Suppressor macrophage treated with lipopolysaccharide for 4 hours (primary cell): Measurements from ENCODE around the gene ATP9A.
"Not testable (repeated sequence)": the region's sequence is repeated elsewhere in the genome, so short reads cannot be mapped to it uniquely, and the experiment has no call there.

Experiments used
- DNase-seq: peaks from one replicate; pipeline ENCODE4 v3.0.0-alpha.2; 2020

Gene ATP9A

GRCh38 chr20:51796340-51796739 is 28.1 kb upstream of the ATP9A start:
- no peak for DNase-seq

GRCh38 chr20:51792960-51793359 is 24.8 kb upstream of the ATP9A start:
- DNase-seq: no peak

DNA sequence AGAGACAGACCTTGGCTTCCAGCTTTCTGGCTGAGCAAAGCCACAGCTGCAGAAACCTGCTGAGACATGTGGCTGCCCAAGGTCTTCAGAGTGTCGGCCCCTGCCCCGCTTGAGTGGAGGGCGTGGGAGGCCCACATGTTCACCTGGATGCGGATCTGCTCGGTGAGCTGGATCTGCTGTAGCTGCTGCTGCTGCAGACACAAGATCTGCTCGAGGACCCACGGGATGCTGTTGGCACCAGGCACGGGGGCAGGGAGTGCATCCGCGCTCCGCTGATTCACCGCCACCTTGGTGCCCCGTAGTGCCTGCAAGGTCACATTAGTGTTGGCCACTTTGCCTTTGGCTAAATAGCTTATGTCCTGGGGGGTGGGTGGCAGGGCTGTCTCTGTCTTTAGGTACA is 23.4 kb upstream of the ATP9A start:
- DNase-seq: no peak

GRCh38 chr20:51790256-51790655 is 22.1 kb upstream of the ATP9A start:
- no peak for DNase-seq

DNA sequence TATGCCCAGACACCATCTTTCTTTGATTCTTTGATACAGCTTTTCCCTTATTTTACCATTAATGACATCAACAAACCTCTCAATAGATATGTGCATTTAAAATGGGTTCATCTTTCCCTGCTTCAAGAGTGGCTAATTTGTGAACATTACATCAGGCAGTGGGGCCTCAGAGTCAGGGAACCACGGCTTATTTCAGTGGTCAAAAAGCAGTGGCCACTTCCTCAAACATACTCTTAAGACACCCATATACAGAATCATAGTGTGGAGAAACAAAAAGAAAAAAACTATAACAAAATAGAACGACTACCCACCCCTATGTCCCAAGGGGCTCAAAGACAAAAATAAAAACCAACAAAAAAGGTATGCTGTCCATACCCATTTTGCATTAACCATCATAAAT is 21.2 kb upstream of the ATP9A start:
- no peak for DNase-seq

- DNase-seq: no peak
Observed at GRCh38 chr20:51788822-51789221, 20.6 kb upstream of the ATP9A start.

GRCh38 chr20:51784299-51784698 is 16.1 kb upstream of the ATP9A start:
- DNase-seq: no peak

DNA sequence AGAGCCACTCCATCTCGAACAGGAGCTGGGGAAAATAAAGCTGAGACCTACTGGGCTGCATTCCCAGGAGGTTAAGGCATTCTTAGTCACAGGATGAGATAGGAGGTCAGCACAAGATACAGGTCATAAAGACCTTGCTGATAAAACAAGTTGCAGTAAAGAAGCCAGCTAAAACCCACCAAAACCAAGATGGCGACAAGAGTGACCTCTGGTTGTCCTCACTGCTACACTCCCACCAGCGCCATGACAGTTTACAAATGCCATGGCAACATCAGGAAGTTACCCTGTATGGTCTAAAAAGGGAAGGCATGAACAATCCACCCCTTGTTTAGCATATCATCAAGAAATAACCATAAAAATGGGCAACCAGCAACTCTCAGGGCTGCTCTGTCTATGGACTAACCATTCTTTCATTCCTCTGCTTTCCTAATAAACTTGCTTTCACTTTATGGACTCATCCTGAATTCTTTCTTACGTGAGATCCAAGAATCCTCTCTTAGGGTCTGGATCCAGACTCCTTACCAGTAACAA is 10.1 kb upstream of the ATP9A start:
- not testable (repeated sequence) for DNase-seq

DNA sequence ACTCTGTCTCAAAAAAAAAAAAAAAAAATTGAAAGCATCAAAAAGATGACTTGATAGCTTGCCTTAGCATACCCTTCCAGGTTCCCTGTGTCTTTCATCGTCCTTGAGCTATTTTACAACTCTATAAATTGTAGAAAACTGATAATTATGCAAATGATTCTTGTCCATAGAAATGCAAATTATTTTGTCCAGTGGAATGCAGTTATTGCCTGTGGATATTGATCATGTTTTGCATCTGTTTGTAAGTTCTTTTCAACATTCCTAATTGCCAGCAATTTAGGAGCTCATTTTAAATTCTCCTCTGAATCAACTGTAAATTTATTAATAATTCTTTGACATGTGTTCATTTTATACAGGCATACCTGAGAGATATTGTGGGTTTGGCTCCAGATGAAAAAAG is 7.1 kb upstream of the ATP9A start:
- no peak for DNase-seq

DNA sequence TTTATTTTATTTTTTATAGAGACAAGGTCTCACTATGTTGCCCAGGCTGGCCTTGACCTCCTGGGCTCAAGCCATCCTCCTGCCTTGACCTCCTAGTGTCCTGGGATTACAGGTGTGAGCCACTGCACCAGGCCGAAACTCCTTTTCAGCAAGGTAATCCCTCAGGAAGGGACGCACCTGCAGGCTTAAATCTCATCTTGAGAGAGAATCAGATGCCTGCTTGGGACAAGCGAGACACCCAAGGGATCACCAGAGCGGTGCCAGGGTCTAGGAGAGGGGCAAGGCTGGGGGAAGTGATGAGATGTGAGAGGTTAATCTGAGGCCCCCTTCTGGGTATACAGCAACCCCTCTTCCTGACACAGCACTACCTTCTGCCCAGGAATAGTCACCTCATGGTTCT is 4.0 kb upstream of the ATP9A start:
- no peak for DNase-seq

GRCh38 chr20:51769976-51770615 is 1.9 kb upstream of the ATP9A start:
- DNase-seq: no peak

DNA sequence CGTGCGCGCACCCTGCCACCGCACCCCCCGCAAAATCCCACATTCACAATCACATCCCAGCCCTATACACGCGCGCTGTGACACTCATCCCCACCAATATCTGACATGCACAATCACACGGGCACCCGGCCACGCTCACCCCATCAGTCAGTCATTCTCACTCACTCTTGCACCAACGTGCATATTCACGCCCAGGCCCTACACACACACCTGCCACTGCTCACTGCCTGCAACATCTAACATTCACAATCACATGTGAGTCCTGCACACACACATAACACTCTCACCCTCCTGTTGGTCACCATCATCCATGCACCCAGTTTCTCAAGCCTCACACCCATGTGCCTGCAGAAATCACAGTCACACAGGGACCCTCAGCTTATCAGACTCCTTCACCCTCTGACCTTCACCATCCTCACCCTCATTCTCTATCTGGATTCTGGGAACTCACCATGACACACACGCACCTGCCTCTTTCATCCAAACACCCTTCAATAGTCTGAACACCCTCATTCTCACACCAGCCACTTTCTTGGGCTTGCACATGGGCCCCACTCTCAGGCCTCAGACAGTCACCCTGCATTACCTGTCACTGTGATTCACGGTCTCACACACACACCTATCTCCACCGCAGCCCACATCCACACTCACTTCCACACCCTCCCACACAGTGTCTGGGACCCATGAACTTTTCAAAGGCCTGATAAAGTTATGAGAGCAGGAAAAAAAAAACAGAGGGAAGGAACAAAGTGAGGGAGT is 748 bp upstream of the ATP9A start:
- no peak for DNase-seq

GRCh38 chr20:51766994-51767866 is 960 bp downstream of the ATP9A start:
- DNase-seq: peak; percentile 27

DNA sequence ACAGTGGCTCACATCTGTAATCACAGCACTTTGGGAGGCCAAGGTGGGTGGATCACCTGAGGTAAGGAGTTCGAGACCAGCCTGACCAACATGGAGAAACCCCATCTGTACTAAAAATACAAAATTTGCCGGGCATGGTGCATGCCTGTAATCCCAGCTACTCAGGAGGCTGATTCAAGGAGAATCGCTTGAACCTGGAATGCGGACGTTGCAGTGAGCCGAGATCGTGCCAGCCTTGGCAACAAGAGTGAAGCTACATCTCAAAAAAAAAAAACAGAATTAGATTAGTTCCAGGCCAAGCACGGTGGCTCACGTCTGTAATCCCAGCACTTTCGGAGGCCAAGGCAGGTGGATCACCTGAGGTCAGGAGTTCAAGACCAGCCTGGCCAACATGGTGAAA is 2.8 kb downstream of the ATP9A start:
- DNase-seq: not testable (repeated sequence)

GRCh38 chr20:51763965-51764602 is 4.1 kb downstream of the ATP9A start:
- no peak for DNase-seq

GRCh38 chr20:51760905-51761546 is 7.2 kb downstream of the ATP9A start:
- no peak for DNase-seq

DNA sequence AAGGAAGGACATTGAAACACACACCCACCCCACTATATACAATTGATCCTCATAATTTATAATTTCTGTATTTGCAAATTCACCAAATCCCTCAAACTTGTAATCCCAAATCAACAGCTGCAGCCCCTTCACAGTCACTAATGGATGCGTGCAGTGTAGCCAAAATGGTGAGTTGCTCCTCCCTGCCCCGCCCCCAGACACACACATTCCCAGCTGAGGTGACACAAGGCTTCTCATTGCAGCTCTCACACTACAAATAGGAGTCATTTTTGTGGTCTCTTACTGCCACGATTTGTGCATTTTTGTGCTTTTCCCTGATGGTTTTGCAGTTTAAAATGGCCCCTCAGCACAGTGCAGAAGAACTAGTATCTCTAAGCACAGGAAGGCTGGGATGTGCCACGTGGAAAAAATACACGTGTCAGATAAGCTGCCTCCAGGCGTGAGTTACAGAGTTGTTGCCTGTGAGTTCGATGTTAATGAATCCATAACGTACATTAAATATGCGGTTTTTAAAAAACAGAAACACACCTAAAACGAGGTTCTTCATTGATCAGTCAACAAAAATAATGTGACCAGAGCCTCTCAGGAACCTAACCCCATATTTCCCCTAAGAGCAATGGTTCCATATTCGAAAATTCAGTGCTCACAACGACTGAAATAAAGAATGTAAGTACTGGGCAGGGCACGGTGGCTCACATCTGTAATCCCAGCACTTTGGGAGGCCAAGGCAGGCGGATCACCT is 8.2 kb downstream of the ATP9A start:
- DNase-seq: no peak

GRCh38 chr20:51758978-51759544 is 9.1 kb downstream of the ATP9A start:
- no peak for DNase-seq

DNA sequence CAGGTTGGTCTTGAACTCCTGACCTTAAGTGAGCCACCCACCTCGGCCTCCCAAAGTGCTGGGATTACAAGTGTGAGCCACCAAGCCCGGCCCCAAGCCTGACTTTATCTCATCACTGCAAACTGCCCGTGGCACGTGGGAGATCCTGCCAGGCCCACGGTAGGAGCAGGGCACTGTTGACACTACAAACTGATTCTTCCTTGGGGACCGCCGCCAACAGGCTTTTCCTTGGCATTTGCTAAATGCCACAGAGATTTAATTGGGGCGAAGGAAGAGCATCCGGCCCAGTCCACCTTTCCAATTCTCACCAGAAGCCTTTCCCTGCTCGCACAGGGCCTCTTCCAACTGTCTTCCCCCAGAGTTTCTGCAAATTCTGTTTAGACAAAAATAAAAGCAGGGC is 11.0 kb downstream of the ATP9A start:
- no peak for DNase-seq

GRCh38 chr20:51756653-51757052 is 11.5 kb downstream of the ATP9A start:
- no peak for DNase-seq

GRCh38 chr20:51753220-51753619 is 15.0 kb downstream of the ATP9A start:
- not testable (repeated sequence) for DNase-seq
